ENCODE measurements around the gene PTPRT.

PTPRT gene

GRCh38 chr20:42461965-42462593, 727.6 kb downstream of the PTPRT start:
- DNase-seq (ENCODE audit: low spot score) = no peak

GRCh38 chr20:42461291-42461690, 728.4 kb downstream of the PTPRT start:
- no peak for DNase-seq (ENCODE audit: low spot score)

GRCh38 chr20:42447270-42447669, 742.4 kb downstream of the PTPRT start:
- DNase-seq (ENCODE audit: low spot score) = no peak

GRCh38 chr20:42444799-42445198, 744.9 kb downstream of the PTPRT start:
- DNase-seq (ENCODE audit: low spot score) = no peak

- DNase-seq (ENCODE audit: low spot score) = no peak
These were observed 746.5 kb downstream of the PTPRT start for GRCh38 chr20:42443200-42443599.

- no peak for DNase-seq (ENCODE audit: low spot score)
These were observed 747.0 kb downstream of the PTPRT start for GRCh38 chr20:42442716-42443115.

GRCh38 chr20:42441864-42442331, 747.8 kb downstream of the PTPRT start:
- DNase-seq (ENCODE audit: low spot score) = no peak

- peak; percentile 39 for DNase-seq (ENCODE audit: low spot score)
These were observed 748.4 kb downstream of the PTPRT start for GRCh38 chr20:42441196-42441863.

GRCh38 chr20:42435230-42435629, 754.5 kb downstream of the PTPRT start:
- DNase-seq (ENCODE audit: low spot score) = no peak

GRCh38 chr20:42432496-42433334, 757.0 kb downstream of the PTPRT start:
- no peak for DNase-seq (ENCODE audit: low spot score)

GRCh38 chr20:42430598-42430997, 759.1 kb downstream of the PTPRT start:
- no peak for DNase-seq (ENCODE audit: low spot score)

GRCh38 chr20:42429761-42430458, 759.8 kb downstream of the PTPRT start:
- no peak for DNase-seq (ENCODE audit: low spot score)

GRCh38 chr20:42419814-42420532, 769.7 kb downstream of the PTPRT start:
- no peak for DNase-seq (ENCODE audit: low spot score)

GRCh38 chr20:42406826-42407225, 782.9 kb downstream of the PTPRT start:
- peak; percentile 25 for DNase-seq (ENCODE audit: low spot score)

- DNase-seq (ENCODE audit: low spot score) = no peak
These were observed 787.3 kb downstream of the PTPRT start for GRCh38 chr20:42402455-42402854.

- no peak for DNase-seq (ENCODE audit: low spot score)
These were observed 788.1 kb downstream of the PTPRT start for GRCh38 chr20:42401613-42402012.

- no peak for DNase-seq (ENCODE audit: low spot score)
These were observed 789.9 kb downstream of the PTPRT start for GRCh38 chr20:42399802-42400201.

- DNase-seq (ENCODE audit: low spot score) = no peak
These were observed 797.3 kb downstream of the PTPRT start for GRCh38 chr20:42392442-42392841.

GRCh38 chr20:42391807-42392206, 797.9 kb downstream of the PTPRT start:
- DNase-seq (ENCODE audit: low spot score) = no peak

- peak; percentile 49 for DNase-seq (ENCODE audit: low spot score)
These were observed 809.4 kb downstream of the PTPRT start for GRCh38 chr20:42380287-42380686.

- no peak for DNase-seq (ENCODE audit: low spot score)
These were observed 810.3 kb downstream of the PTPRT start for GRCh38 chr20:42379385-42379784.

GRCh38 chr20:42378826-42379225, 810.9 kb downstream of the PTPRT start:
- DNase-seq (ENCODE audit: low spot score) = peak; percentile 19

All from Ammon's horn (tissue), 1 donor.